GDM1 (cell line): ENCODE data around the gene IMPDH2.

ENCODE experiments used
- DNase-seq: peaks from one replicate; lab custom pipeline; 2025; lab: John Stamatoyannopoulos, UW

IMPDH2 gene

DNA sequence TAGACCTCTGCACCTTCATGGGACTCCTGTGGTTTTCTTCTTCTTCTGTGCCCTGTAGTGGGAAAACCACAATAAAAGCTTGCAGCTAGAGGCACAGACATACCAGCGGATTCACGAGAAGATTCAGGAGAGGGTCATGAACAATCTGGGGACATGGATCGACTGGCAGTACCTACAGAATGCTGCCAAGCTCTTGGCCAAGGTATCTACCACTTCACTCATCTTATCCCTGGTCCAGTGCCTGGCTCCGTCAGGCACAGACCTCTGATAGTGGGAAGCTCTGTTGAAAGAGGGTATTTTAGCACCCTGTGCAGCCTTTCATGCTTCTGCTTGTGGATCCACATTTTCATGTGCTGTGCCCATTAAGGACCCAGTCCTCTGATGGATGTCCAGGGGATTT is 48.9 kb downstream of the IMPDH2 start:
- no peak for DNase-seq

DNA sequence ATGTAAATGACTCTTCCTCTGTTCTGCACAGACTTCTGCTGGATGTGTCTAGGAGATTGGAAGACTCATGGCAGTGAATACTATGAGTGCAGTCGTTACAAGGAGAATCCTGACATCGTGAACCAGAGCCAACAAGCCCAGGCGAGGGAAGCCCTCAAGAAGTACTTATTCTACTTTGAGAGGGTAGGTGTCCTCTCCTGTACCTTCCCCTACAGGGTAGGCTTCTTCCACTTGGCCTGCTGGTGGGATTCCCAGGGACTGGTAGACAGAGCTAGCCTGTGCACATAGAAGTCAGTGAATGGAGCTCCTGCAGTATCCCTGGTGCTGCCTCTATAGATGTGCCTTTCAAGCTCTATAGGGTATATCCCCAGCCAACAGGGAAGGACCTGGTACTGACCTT is 49.7 kb downstream of the IMPDH2 start:
- no peak for DNase-seq
